ENCODE measurements around the gene CLOCK.

The CLOCK gene

GRCh38 chr4:55545151-55545550 is 1.6 kb downstream of the CLOCK start:
- Histone ChIP-seq H3K27me3 (ENCODE audit: control insufficient read depth in 2 of 2, insufficient read depth in 2 of 2, low read length in 2 of 2) (no peaks in the 10 kb centered on the region), H3K4me1 (ENCODE audit: control insufficient read depth in 2 of 2, insufficient read depth in 2 of 2, low read length in 2 of 2) (peaks cover 2 to 5% of the 10 kb centered on the region in 2 donors), H3K9me3 (ENCODE audit: control insufficient read depth in 2 of 2, low read length in 2 of 2) (no peaks in the 10 kb centered on the region), H3K36me3 (ENCODE audit: control insufficient read depth in 2 of 2, insufficient read depth in 2 of 2, low read length in 2 of 2) (no peaks in the 10 kb centered on the region), H3K27ac (ENCODE audit: low read depth in 2 of 2, low read length in 2 of 2) (peak overlapping the region; percentile 92 to 94), H3K4me3 (ENCODE audit: low read length in 2 of 2) (peak overlapping the region; percentile 89 to 92), H3K9ac (ENCODE audit: low read depth in 1 of 2, low read length in 2 of 2) (peak overlapping the region; percentile 70 to 84)

- H3K4me3 ChIP-seq (ENCODE audit: low read length in 2 of 2): no peak overlapping the region
- H3K4me1 ChIP-seq (ENCODE audit: control insufficient read depth in 2 of 2, insufficient read depth in 2 of 2, low read length in 2 of 2): peaks cover 0 to 5% of the 10 kb centered on the region in 2 donors
- no peaks in the 10 kb centered on the region for H3K9me3 ChIP-seq (ENCODE audit: control insufficient read depth in 2 of 2, low read length in 2 of 2)
- H3K27me3 ChIP-seq (ENCODE audit: control insufficient read depth in 2 of 2, insufficient read depth in 2 of 2, low read length in 2 of 2): no peaks in the 10 kb centered on the region
- H3K36me3 ChIP-seq (ENCODE audit: control insufficient read depth in 2 of 2, insufficient read depth in 2 of 2, low read length in 2 of 2): no peaks in the 10 kb centered on the region
- H3K9ac ChIP-seq (ENCODE audit: low read depth in 1 of 2, low read length in 2 of 2): no peak overlapping the region
- no peak overlapping the region for H3K27ac ChIP-seq (ENCODE audit: low read depth in 2 of 2, low read length in 2 of 2)
Observed at GRCh38 chr4:55543858-55544257, 2.9 kb downstream of the CLOCK start.

DNA sequence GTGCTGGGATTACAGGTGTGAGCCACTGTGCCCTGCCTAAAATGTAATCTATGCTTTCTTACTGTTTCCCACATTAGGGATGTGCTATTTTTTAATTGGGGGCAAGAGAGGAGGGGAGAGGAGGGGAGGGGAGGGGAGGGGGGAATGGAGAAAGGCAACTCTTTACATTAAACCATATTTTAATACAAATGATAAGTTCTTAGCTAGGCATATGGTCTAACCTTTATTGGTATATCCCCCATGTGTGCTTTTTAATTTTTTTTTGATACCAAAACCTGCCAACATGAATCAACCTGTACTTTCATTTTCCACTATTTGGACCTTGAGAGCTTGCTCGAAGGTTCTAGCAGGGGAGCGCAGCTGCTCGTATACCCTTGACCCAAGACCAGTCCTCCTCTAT is 6.4 kb downstream of the CLOCK start:
- Histone ChIP-seq H3K27ac (ENCODE audit: low read depth in 2 of 2, low read length in 2 of 2) (no peak overlapping the region), H3K9me3 (ENCODE audit: control insufficient read depth in 2 of 2, low read length in 2 of 2) (no peaks in the 10 kb centered on the region), H3K36me3 (ENCODE audit: control insufficient read depth in 2 of 2, insufficient read depth in 2 of 2, low read length in 2 of 2) (no peaks in the 10 kb centered on the region), H3K27me3 (ENCODE audit: control insufficient read depth in 2 of 2, insufficient read depth in 2 of 2, low read length in 2 of 2) (no peaks in the 10 kb centered on the region), H3K9ac (ENCODE audit: low read depth in 1 of 2, low read length in 2 of 2) (no peak overlapping the region), H3K4me3 (ENCODE audit: low read length in 2 of 2) (no peak overlapping the region), H3K4me1 (ENCODE audit: control insufficient read depth in 2 of 2, insufficient read depth in 2 of 2, low read length in 2 of 2) (peaks cover 0 to 5% of the 10 kb centered on the region in 2 donors)

DNA sequence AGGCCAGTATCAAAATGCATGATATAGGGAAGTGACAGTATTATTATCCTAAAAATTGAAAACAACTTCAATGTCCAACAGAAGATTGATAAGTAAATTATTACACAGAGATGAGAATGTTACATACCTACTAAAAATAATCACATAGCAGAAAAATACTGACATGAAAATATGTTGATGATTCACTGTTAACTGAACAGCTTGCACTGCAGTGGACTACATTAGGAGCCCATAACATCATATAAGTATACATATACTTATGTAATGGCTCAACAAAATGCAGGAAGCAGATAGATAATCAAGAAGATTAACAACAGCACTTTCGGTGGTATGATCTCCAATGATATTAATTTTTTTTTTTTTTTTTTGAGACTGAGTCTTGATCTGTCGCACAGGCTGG is 7.1 kb downstream of the CLOCK start:
- peaks cover 0 to 5% of the 10 kb centered on the region in 2 donors for H3K4me1 ChIP-seq (ENCODE audit: control insufficient read depth in 2 of 2, insufficient read depth in 2 of 2, low read length in 2 of 2)
- H3K9me3 ChIP-seq (ENCODE audit: control insufficient read depth in 2 of 2, low read length in 2 of 2): no peaks in the 10 kb centered on the region
- H3K36me3 ChIP-seq (ENCODE audit: control insufficient read depth in 2 of 2, insufficient read depth in 2 of 2, low read length in 2 of 2): no peaks in the 10 kb centered on the region
- no peak overlapping the region for H3K4me3 ChIP-seq (ENCODE audit: low read length in 2 of 2)
- H3K27ac ChIP-seq (ENCODE audit: low read depth in 2 of 2, low read length in 2 of 2): no peak overlapping the region
- no peak overlapping the region for H3K9ac ChIP-seq (ENCODE audit: low read depth in 1 of 2, low read length in 2 of 2)
- no peaks in the 10 kb centered on the region for H3K27me3 ChIP-seq (ENCODE audit: control insufficient read depth in 2 of 2, insufficient read depth in 2 of 2, low read length in 2 of 2)

GRCh38 chr4:55538531-55538930 is 8.2 kb downstream of the CLOCK start:
- Histone ChIP-seq H3K36me3 (ENCODE audit: control insufficient read depth in 2 of 2, insufficient read depth in 2 of 2, low read length in 2 of 2) (no peaks in the 10 kb centered on the region), H3K4me1 (ENCODE audit: control insufficient read depth in 2 of 2, insufficient read depth in 2 of 2, low read length in 2 of 2) (no peaks in the 10 kb centered on the region), H3K4me3 (ENCODE audit: low read length in 2 of 2) (no peak overlapping the region), H3K27me3 (ENCODE audit: control insufficient read depth in 2 of 2, insufficient read depth in 2 of 2, low read length in 2 of 2) (no peaks in the 10 kb centered on the region), H3K9ac (ENCODE audit: low read depth in 1 of 2, low read length in 2 of 2) (no peak overlapping the region), H3K27ac (ENCODE audit: low read depth in 2 of 2, low read length in 2 of 2) (no peak overlapping the region), H3K9me3 (ENCODE audit: control insufficient read depth in 2 of 2, low read length in 2 of 2) (no peaks in the 10 kb centered on the region)

- H3K27me3 ChIP-seq (ENCODE audit: control insufficient read depth in 2 of 2, insufficient read depth in 2 of 2, low read length in 2 of 2): no peaks in the 10 kb centered on the region
- no peaks in the 10 kb centered on the region for H3K4me1 ChIP-seq (ENCODE audit: control insufficient read depth in 2 of 2, insufficient read depth in 2 of 2, low read length in 2 of 2)
- H3K27ac ChIP-seq (ENCODE audit: low read depth in 2 of 2, low read length in 2 of 2): no peak overlapping the region
- no peaks in the 10 kb centered on the region for H3K36me3 ChIP-seq (ENCODE audit: control insufficient read depth in 2 of 2, insufficient read depth in 2 of 2, low read length in 2 of 2)
- H3K9ac ChIP-seq (ENCODE audit: low read depth in 1 of 2, low read length in 2 of 2): no peak overlapping the region
- no peak overlapping the region for H3K4me3 ChIP-seq (ENCODE audit: low read length in 2 of 2)
- no peaks in the 10 kb centered on the region for H3K9me3 ChIP-seq (ENCODE audit: control insufficient read depth in 2 of 2, low read length in 2 of 2)
Observed at GRCh38 chr4:55534306-55534705, 12.4 kb downstream of the CLOCK start.

DNA sequence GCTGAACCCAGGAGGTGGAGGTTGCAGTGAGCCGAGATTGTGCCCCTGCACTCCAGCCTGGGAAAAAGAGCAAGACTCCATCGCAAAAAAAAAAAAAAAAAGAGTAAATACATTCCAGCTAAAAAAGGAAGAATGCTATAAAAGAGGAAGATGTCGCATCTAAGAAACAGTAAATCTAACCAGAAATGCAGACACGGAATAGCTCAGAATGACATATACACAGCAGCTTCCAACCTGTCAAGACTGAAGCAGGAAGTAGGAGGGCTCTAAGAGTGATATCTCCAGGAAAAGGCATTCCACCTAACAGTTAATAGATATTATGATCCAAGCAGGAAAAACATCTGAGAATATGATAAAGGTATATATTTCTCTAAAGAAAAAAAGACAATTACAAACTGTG is 16.0 kb downstream of the CLOCK start:
- Histone ChIP-seq H3K4me1 (ENCODE audit: control insufficient read depth in 2 of 2, insufficient read depth in 2 of 2, low read length in 2 of 2) (no peaks in the 10 kb centered on the region), H3K4me3 (ENCODE audit: low read length in 2 of 2) (no peak overlapping the region), H3K9me3 (ENCODE audit: control insufficient read depth in 2 of 2, low read length in 2 of 2) (no peaks in the 10 kb centered on the region), H3K9ac (ENCODE audit: low read depth in 1 of 2, low read length in 2 of 2) (no peak overlapping the region), H3K27ac (ENCODE audit: low read depth in 2 of 2, low read length in 2 of 2) (no peak overlapping the region), H3K27me3 (ENCODE audit: control insufficient read depth in 2 of 2, insufficient read depth in 2 of 2, low read length in 2 of 2) (no peaks in the 10 kb centered on the region), H3K36me3 (ENCODE audit: control insufficient read depth in 2 of 2, insufficient read depth in 2 of 2, low read length in 2 of 2) (no peaks in the 10 kb centered on the region)

GRCh38 chr4:55530167-55530566 is 16.5 kb downstream of the CLOCK start:
- Histone ChIP-seq H3K9ac (ENCODE audit: low read depth in 1 of 2, low read length in 2 of 2) (no peak overlapping the region), H3K4me3 (ENCODE audit: low read length in 2 of 2) (no peak overlapping the region), H3K4me1 (ENCODE audit: control insufficient read depth in 2 of 2, insufficient read depth in 2 of 2, low read length in 2 of 2) (no peaks in the 10 kb centered on the region), H3K9me3 (ENCODE audit: control insufficient read depth in 2 of 2, low read length in 2 of 2) (no peaks in the 10 kb centered on the region), H3K27me3 (ENCODE audit: control insufficient read depth in 2 of 2, insufficient read depth in 2 of 2, low read length in 2 of 2) (no peaks in the 10 kb centered on the region), H3K36me3 (ENCODE audit: control insufficient read depth in 2 of 2, insufficient read depth in 2 of 2, low read length in 2 of 2) (no peaks in the 10 kb centered on the region), H3K27ac (ENCODE audit: low read depth in 2 of 2, low read length in 2 of 2) (no peak overlapping the region)

- Histone ChIP-seq H3K27me3 (ENCODE audit: control insufficient read depth in 2 of 2, insufficient read depth in 2 of 2, low read length in 2 of 2) (no peaks in the 10 kb centered on the region), H3K27ac (ENCODE audit: low read depth in 2 of 2, low read length in 2 of 2) (no peak overlapping the region), H3K9ac (ENCODE audit: low read depth in 1 of 2, low read length in 2 of 2) (no peak overlapping the region), H3K9me3 (ENCODE audit: control insufficient read depth in 2 of 2, low read length in 2 of 2) (no peaks in the 10 kb centered on the region), H3K4me1 (ENCODE audit: control insufficient read depth in 2 of 2, insufficient read depth in 2 of 2, low read length in 2 of 2) (no peaks in the 10 kb centered on the region), H3K4me3 (ENCODE audit: low read length in 2 of 2) (no peak overlapping the region), H3K36me3 (ENCODE audit: control insufficient read depth in 2 of 2, insufficient read depth in 2 of 2, low read length in 2 of 2) (no peaks in the 10 kb centered on the region)
Observed at GRCh38 chr4:55528491-55528890, 18.2 kb downstream of the CLOCK start.

DNA sequence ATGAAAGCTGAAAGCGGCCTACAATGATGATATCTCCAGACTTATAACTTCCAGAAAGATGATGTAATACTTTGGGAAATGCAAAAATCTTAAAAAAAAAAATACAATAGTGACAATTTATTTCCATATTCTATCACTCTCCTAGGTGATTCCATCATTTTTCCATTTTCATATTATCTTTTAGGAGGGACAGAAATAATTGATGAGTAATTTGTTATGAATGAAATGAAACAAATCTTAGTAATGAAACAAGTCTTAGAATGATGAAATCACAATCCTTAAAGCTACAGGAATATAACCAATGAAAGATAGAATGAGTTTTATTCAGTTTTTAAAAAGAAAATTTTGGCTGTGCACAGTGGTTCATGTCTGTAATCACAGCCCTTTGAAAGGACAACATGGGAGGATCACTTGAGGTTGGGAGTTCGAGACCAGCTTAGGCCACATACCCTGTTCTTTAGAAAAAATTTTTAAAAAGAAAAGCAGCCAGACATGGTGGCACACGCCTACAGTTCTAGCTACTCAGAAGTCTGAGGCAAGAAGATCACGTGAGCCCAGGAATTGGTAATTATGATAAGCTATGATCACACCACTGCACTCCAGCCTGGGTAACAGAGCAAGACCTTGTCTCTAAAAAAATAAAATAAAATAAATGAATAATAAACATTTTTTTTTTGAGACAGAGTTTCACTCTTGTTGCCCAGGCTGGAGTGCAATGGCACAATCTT is 21.7 kb downstream of the CLOCK start:
- Histone ChIP-seq H3K9me3 (ENCODE audit: control insufficient read depth in 2 of 2, low read length in 2 of 2) (no peaks in the 10 kb centered on the region), H3K9ac (ENCODE audit: low read depth in 1 of 2, low read length in 2 of 2) (no peak overlapping the region), H3K4me1 (ENCODE audit: control insufficient read depth in 2 of 2, insufficient read depth in 2 of 2, low read length in 2 of 2) (no peaks in the 10 kb centered on the region), H3K36me3 (ENCODE audit: control insufficient read depth in 2 of 2, insufficient read depth in 2 of 2, low read length in 2 of 2) (no peaks in the 10 kb centered on the region), H3K4me3 (ENCODE audit: low read length in 2 of 2) (no peak overlapping the region), H3K27me3 (ENCODE audit: control insufficient read depth in 2 of 2, insufficient read depth in 2 of 2, low read length in 2 of 2) (no peaks in the 10 kb centered on the region), H3K27ac (ENCODE audit: low read depth in 2 of 2, low read length in 2 of 2) (no peak overlapping the region)
